HEK293 (cell line): ENCODE data around the gene METTL16.
A peak's percentile ranks its signal among the peaks of the same experiment; 100 is the strongest.

Experiments used
- CTCF ChIA-PET: fragments of 350-600 bp; formaldehyde crosslinking; extraction: SDS; loops from one replicate; lab custom pipeline; 2021; ENCODE audit warnings: antibody characterized with exemption; lab: Yijun Ruan, JAX
- POLR2A ChIA-PET: fragments of 300-600 bp; formaldehyde crosslinking; extraction: SDS; loops from one replicate; lab custom pipeline; 2020; ENCODE audit warnings: antibody characterized with exemption, inconsistent platforms; lab: Yijun Ruan, JAX
- H3K27ac ChIP-seq: fragments of 200-500 bp; sonication (Bioruptor generic); 2 replicates; pipeline ENCODE4 v1.5.1; 2014; ENCODE audit warnings: low read depth, low read length, control low read depth, inconsistent platforms; ENCODE audit errors: extremely low read depth
- H3K36me3 ChIP-seq, 2 experiments: fragments of 200-500 bp in 1 of 2; sonication (Bioruptor generic) in 1 of 2; 1 replicate in 1 of 2; 2 replicates in 1 of 2; pipeline ENCODE4 v1.5.1; 2014 to 2017; ENCODE audit warnings: inconsistent platforms in 2 of 2, low read length in 2 of 2; ENCODE audit not compliant: control insufficient read depth in 2 of 2, insufficient read depth in 1 of 2
- H3K4me1 ChIP-seq: fragments of 200-500 bp; sonication (Bioruptor generic); 2 replicates; pipeline ENCODE4 v1.5.1; 2014; ENCODE audit warnings: mild to moderate bottlenecking, low read length, inconsistent platforms; ENCODE audit not compliant: control insufficient read depth, insufficient read depth
- H3K4me3 ChIP-seq: 2 replicates; pipeline ENCODE4 v1.5.1; 2011; ENCODE audit warnings: low read depth, mild to moderate bottlenecking, control low read depth, low read length, moderate library complexity
- H3K9me3 ChIP-seq: fragments of 200-500 bp; sonication (Bioruptor generic); 2 replicates; pipeline ENCODE4 v1.5.1; 2014; ENCODE audit warnings: low read depth, low read length, inconsistent platforms; ENCODE audit not compliant: control insufficient read depth, insufficient read depth
- EGR2 ChIP-seq: fragments of 450-650 bp; formaldehyde crosslinking; IDR thresholded peaks from 2 replicates; pipeline ENCODE4 v1.5.1; 2016; ENCODE audit warnings: low read depth, missing biosample characterization, missing genetic modification characterization
- KLF7 ChIP-seq: fragments of 450-650 bp; formaldehyde crosslinking; IDR thresholded peaks from 2 replicates; pipeline ENCODE4 v1.5.1; 2016; ENCODE audit warnings: missing biosample characterization, missing genetic modification characterization, borderline replicate concordance
- MEIS1 ChIP-seq: sonication (generic); formaldehyde crosslinking; IDR thresholded peaks from 2 replicates; pipeline ENCODE4 v1.8.1; 2022; ENCODE audit warnings: missing genetic modification reagents, mild to moderate bottlenecking, borderline replicate concordance
- MZF1 ChIP-seq: fragments of 450-650 bp; formaldehyde crosslinking; IDR thresholded peaks from 2 replicates; pipeline ENCODE4 v1.5.1; 2017; ENCODE audit warnings: missing biosample characterization, missing genetic modification characterization, borderline replicate concordance
- PATZ1 ChIP-seq: fragments of 450-650 bp; formaldehyde crosslinking; IDR thresholded peaks from 2 replicates; pipeline ENCODE4 v1.5.1; 2016; ENCODE audit warnings: missing biosample characterization, missing genetic modification characterization
- PBX3 ChIP-seq: sonication (generic); formaldehyde crosslinking; IDR thresholded peaks from 2 replicates; pipeline ENCODE4 v1.8.1; 2022; ENCODE audit warnings: mild to moderate bottlenecking, moderate library complexity, missing genetic modification reagents
- PRDM10 ChIP-seq: fragments of 450-650 bp; formaldehyde crosslinking; IDR thresholded peaks from 2 replicates; pipeline ENCODE4 v1.5.1; 2016; ENCODE audit warnings: missing biosample characterization, missing genetic modification characterization
- SCRT2 ChIP-seq: fragments of 450-650 bp; formaldehyde crosslinking; IDR thresholded peaks from 2 replicates; pipeline ENCODE4 v1.5.1; 2016; ENCODE audit warnings: missing biosample characterization, missing genetic modification characterization
- ZBTB20 ChIP-seq: fragments of 450-650 bp; formaldehyde crosslinking; IDR thresholded peaks from 2 replicates; pipeline ENCODE4 v1.5.1; 2016; ENCODE audit warnings: missing biosample characterization, missing genetic modification characterization
- ZBTB48 ChIP-seq: fragments of 450-650 bp; formaldehyde crosslinking; IDR thresholded peaks from 2 replicates; pipeline ENCODE4 v1.5.1; 2016; ENCODE audit warnings: missing biosample characterization, missing genetic modification characterization
- ZBTB8A ChIP-seq: fragments of 450-650 bp; formaldehyde crosslinking; IDR thresholded peaks from 2 replicates; pipeline ENCODE4 v1.5.1; 2016; ENCODE audit warnings: missing biosample characterization, missing genetic modification characterization
- ZIC2 ChIP-seq: fragments of 450-650 bp; formaldehyde crosslinking; IDR thresholded peaks from 2 replicates; pipeline ENCODE4 v1.5.1; 2016; ENCODE audit warnings: missing biosample characterization, missing genetic modification characterization
- ZNF335 ChIP-seq: fragments of 450-650 bp; formaldehyde crosslinking; conservative IDR thresholded peaks from 2 replicates; pipeline ENCODE4 v1.5.1; 2016; ENCODE audit warnings: missing biosample characterization, missing genetic modification characterization
- ZNF341 ChIP-seq: fragments of 450-650 bp; formaldehyde crosslinking; IDR thresholded peaks from 2 replicates; pipeline ENCODE4; 2016; ENCODE audit warnings: low read depth, missing biosample characterization, missing genetic modification characterization
- ZNF366 ChIP-seq: fragments of 450-650 bp; formaldehyde crosslinking; conservative IDR thresholded peaks from 2 replicates; pipeline ENCODE4 v1.5.1; 2016; ENCODE audit warnings: missing biosample characterization, missing genetic modification characterization
- ZNF488 ChIP-seq: fragments of 450-650 bp; formaldehyde crosslinking; IDR thresholded peaks from 2 replicates; pipeline ENCODE4 v1.5.1; 2016; ENCODE audit warnings: missing biosample characterization, missing genetic modification characterization
- ZNF501 ChIP-seq: fragments of 450-650 bp; formaldehyde crosslinking; IDR thresholded peaks from 2 replicates; pipeline ENCODE4 v1.5.1; 2016; ENCODE audit warnings: missing biosample characterization, missing genetic modification characterization
- ZNF621 ChIP-seq: fragments of 450-650 bp; formaldehyde crosslinking; IDR thresholded peaks from 2 replicates; pipeline ENCODE4 v1.5.1; 2017; ENCODE audit warnings: missing biosample characterization, missing genetic modification characterization
- ZNF660 ChIP-seq: fragments of 450-650 bp; IDR thresholded peaks from 2 replicates; pipeline ENCODE4 v1.5.1; 2018; ENCODE audit warnings: missing biosample characterization, mild to moderate bottlenecking, missing genetic modification characterization
- ZNF707 ChIP-seq: fragments of 450-650 bp; formaldehyde crosslinking; IDR thresholded peaks from 2 replicates; pipeline ENCODE4 v1.5.1; 2016; ENCODE audit warnings: missing biosample characterization, missing genetic modification characterization
- ZNF837 ChIP-seq: fragments of 450-650 bp; formaldehyde crosslinking; IDR thresholded peaks from 2 replicates; pipeline ENCODE4 v1.5.1; 2016; ENCODE audit warnings: missing biosample characterization, missing genetic modification characterization

Gene METTL16

DNA sequence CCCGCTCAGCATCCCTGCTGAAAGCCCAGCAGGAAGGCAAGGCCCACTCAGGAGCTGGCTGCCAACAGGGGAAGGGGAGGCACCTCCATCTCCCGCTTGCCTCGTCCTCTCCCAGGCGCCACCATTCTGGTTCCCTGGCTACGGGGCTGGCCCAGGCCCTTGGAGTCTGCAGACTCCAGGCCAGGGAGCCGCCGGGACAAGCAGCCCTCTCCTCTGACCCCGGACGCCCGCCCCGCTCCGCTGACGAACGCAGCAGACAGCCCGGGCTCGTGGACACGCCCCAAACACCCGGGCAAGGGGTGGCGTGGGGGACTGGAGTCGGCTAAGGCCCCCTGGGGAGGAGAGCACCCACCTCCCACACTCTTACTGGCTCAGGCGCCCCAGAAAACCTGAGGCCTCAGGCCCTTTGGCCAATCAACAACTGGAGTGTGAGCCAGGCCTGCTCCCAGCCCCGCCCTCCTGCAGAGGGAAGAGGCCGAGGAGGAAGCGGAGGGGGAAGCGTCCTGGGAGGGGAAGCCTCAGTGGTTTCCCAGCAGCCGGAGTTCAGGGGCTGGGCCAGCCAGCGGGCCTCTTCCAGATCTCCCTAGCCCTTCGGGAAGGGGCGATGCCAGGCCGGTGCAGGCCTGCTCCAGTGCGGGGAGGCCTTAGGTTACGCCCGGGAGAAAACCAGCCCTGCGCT lies 115.0 kb downstream of the METTL16 start (continued):
- TF ChIP-seq PATZ1 (tag by site-specific recombination) (peak; percentile 99), PRDM10 (tag by site-specific recombination) (peak; percentile 82), SCRT2 (tag by site-specific recombination) (no peak), EGR2 (peak; percentile 86), ZNF341 (tag by site-specific recombination) (peak; percentile 99), ZNF366 (peak; percentile 55), ZIC2 (tag by site-specific recombination) (peak; percentile 86), ZBTB8A (tag by site-specific recombination) (peak; percentile 68), MEIS1 (CRISPR knock-in tag) (no peak), KLF7 (tag by site-specific recombination) (no peak), ZNF707 (tag by site-specific recombination) (no peak), ZNF660 (tag by site-specific recombination) (no peak)

DNA sequence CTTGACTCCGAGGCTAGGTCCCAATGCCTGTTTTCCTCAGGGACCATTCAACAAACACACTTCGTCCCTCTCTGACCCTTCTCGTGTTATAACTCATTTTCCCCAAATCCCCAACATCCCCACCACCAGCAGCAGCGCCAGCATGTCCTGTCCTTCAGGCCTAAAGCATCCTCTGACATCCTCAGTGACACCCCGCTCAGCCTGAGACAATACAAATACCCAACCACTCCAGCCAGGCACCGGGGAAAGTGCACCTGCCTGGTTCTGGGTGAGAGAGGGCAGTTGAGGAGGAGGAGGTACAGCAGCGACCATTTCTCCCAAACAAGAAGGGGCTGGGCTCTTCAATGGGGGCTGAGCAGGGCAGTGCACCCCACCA lies 115.5 kb downstream of the METTL16 start:
- POLR2A ChIA-PET = no interaction called here
- CTCF ChIA-PET = interaction anchor here (1.9 kb wide), 1 partner anchor 20 kb away, joined by 7 read pairs; no protein-coding TSS in a partner anchor
- no peaks in the 10 kb centered on the region for H3K9me3 ChIP-seq
- peak overlapping the region; percentile 60 for H3K27ac ChIP-seq
- H3K4me3 ChIP-seq = peak overlapping the region; percentile 12
- H3K36me3 ChIP-seq = no peaks in the 10 kb centered on the region
- TF ChIP-seq PBX3 (no peak), ZBTB20 (no peak), MZF1 (0 out of 2 replicates have a peak, but pooled peaks have one; percentile 26), ZNF621 (tag by site-specific recombination) (no peak), ZNF488 (no peak), ZNF837 (tag by site-specific recombination) (no peak), ZNF501 (tag by site-specific recombination) (no peak), ZNF335 (tag by site-specific recombination) (no peak), ZBTB48 (tag by site-specific recombination) (peak; percentile 25; the same call in 1 of the 2 replicates)
- peaks cover 45% of the 10 kb centered on the region for H3K4me1 ChIP-seq
